Lung (tissue), 12 donors: ENCODE results near the gene PRKAR1B. TPM values are rescaled to one million over a fixed set of nuclear protein-coding genes. Genes with fewer than 3 reads are reported as not detected.

ENCODE experiments used
- ATAC-seq: fragments of 200-7000 bp; cut with Tn5 transposase; one replicate; pipeline ENCODE4 v1.9.1; 2020; ENCODE audit warnings: moderate number of reproducible peaks; ENCODE audit not compliant: insufficient read depth, low FRiP score
- DNase-seq, 3 donors: peaks; one replicate each; pipeline ENCODE4 v3.0.0-alpha.2; 2013 to 2017
- H3K27ac ChIP-seq, 2 donors: one replicate each; pipeline ENCODE4 v1.5.1; 2013; ENCODE audit warnings: mild to moderate bottlenecking in 2 of 2, moderate library complexity in 2 of 2, control low read depth in 1 of 2, inconsistent platforms in 1 of 2, low read depth in 1 of 2, low read length in 1 of 2
- H3K27me3 ChIP-seq, 3 donors: one replicate each; pipeline ENCODE4 v1.5.1; 2013; ENCODE audit warnings: low read length in 2 of 3; ENCODE audit not compliant: control insufficient read depth in 3 of 3, insufficient read depth in 3 of 3
- H3K36me3 ChIP-seq, 4 donors: one replicate each; pipeline ENCODE4 v1.5.1; 2013; ENCODE audit warnings: low read length in 4 of 4, mild to moderate bottlenecking in 1 of 4, moderate library complexity in 1 of 4; ENCODE audit not compliant: control insufficient read depth in 4 of 4, insufficient read depth in 4 of 4
- H3K4me1 ChIP-seq, 5 donors: one replicate each; pipeline ENCODE4 v1.5.1; 2013; ENCODE audit warnings: low read length in 5 of 5, mild to moderate bottlenecking in 2 of 5, moderate library complexity in 1 of 5; ENCODE audit not compliant: control insufficient read depth in 5 of 5, insufficient read depth in 5 of 5
- H3K4me3 ChIP-seq: one replicate; pipeline ENCODE4 v1.5.1; 2013; ENCODE audit warnings: mild to moderate bottlenecking, control low read depth, moderate library complexity
- H3K9ac ChIP-seq, 2 donors: one replicate each; pipeline ENCODE4 v1.5.1; 2013; ENCODE audit warnings: low read length in 2 of 2, control low read depth in 1 of 2; ENCODE audit not compliant: insufficient read depth in 1 of 2
- H3K9me3 ChIP-seq, 4 donors: one replicate each; pipeline ENCODE4 v1.5.1; 2013; ENCODE audit warnings: low read length in 3 of 4, mild to moderate bottlenecking in 1 of 4, moderate library complexity in 1 of 4; ENCODE audit not compliant: control insufficient read depth in 4 of 4, insufficient read depth in 3 of 4
- CTCF ChIP-seq: IDR thresholded peaks from 2 replicates; pipeline ENCODE4 v1.5.1; 2012; ENCODE audit warnings: mild to moderate bottlenecking; ENCODE audit errors: control extremely low read depth, extremely low read depth
- WGBS, 2 donors: extraction: QIAGEN DNeasy Blood & Tissue Kit; methylation state at CpG; one replicate each; pipeline ENCODE4 v1.1.7; 2013; 5-methylcytosine and 5-hydroxymethylcytosine counted together
- polyA plus RNA-seq, 2 donors: library from polyadenylated mRNA; stranded (reverse); fragments of 200-250 nt; gene quantifications; one replicate each; pipeline ENCODE4 v1.2.1, GENCODE V29; 2013
- total RNA-seq, 2 donors: library from RNA; depleted of rRNA in 1 of 2; stranded (reverse); fragments of >200 nt in 1 of 2; gene quantifications; one replicate each; pipeline ENCODE4 v1.2.1, GENCODE V29; 2014 to 2021
- donor health status: control.
- donor health status: control.
- donor health status: Bipolar disorder and iron deficiency.
- donor health status: healthy.
- donor health status: DM: yes; HTN: yes; CAD: no.

The PRKAR1B gene
- total and polyA plus RNA-seq, 4 donors, result 11.3 to 32.0 (median 16.3) TPM

- Histone ChIP-seq H3K9ac (no peak overlapping the region), H3K27ac (peak overlapping the region; percentile 7 to 38), H3K27me3 (no peaks in the 10 kb centered on the region), H3K36me3 (peaks cover 0 to 7% (median 5%) of the 10 kb centered on the region in 4 donors), H3K4me3 (no peak overlapping the region), H3K4me1 (no peaks in the 10 kb centered on the region), H3K9me3 (no peaks in the 10 kb centered on the region)
- ATAC-seq, result no peak
- 90 to 96% methylated on average over 16 of the region's 16 CpGs for WGBS, 2 donors
- DNase-seq, result no peak
- TF ChIP-seq CTCF, result no peak
These were observed 52.3 kb downstream of the PRKAR1B start for GRCh38 chr7:674454-675410.

- 95 to 97% methylated on average over 13 of the region's 13 CpGs for WGBS, 2 donors
- H3K27ac ChIP-seq, result no peak overlapping the region
- no peak overlapping the region for H3K4me3 ChIP-seq
- H3K9ac ChIP-seq, result no peak overlapping the region
- ATAC-seq (no peak), DNase-seq (no peak)
- H3K9me3 ChIP-seq, result no peaks in the 10 kb centered on the region
- TF ChIP-seq CTCF, result no peak
- no peaks in the 10 kb centered on the region for H3K4me1 ChIP-seq
- H3K27me3 ChIP-seq, result no peaks in the 10 kb centered on the region
- peaks cover 0 to 7% (median 5%) of the 10 kb centered on the region in 4 donors for H3K36me3 ChIP-seq
These were observed 53.2 kb downstream of the PRKAR1B start for GRCh38 chr7:673681-674453.

GRCh38 chr7:672891-673290, 54.2 kb downstream of the PRKAR1B start:
- peaks cover 0 to 7% (median 1%) of the 10 kb centered on the region in 5 donors for H3K4me1 ChIP-seq
- no peak overlapping the region for H3K27ac ChIP-seq
- DNase-seq (peak; percentile 22 to 33 (median 30)), ATAC-seq (no peak)
- TF ChIP-seq CTCF, result no peak
- no peak overlapping the region for H3K9ac ChIP-seq
- no peaks in the 10 kb centered on the region for H3K9me3 ChIP-seq
- no peak overlapping the region for H3K4me3 ChIP-seq
- 87 to 94% methylated on average over 8 of the region's 8 CpGs for WGBS, 2 donors
- no peaks in the 10 kb centered on the region for H3K27me3 ChIP-seq
- H3K36me3 ChIP-seq, result peaks cover 0 to 6% (median 4%) of the 10 kb centered on the region in 4 donors
